AG08395 (cell line): ENCODE results near the gene TSSK6.

Experiments
- DNase-seq: peaks from one replicate; pipeline ENCODE4 v3.0.0; 2012; ENCODE audit warnings: mixed read lengths, low spot score

Gene TSSK6

GRCh38 chr19:19504754-19505668 lies 10.3 kb downstream of the TSSK6 start:
- no peak for DNase-seq

DNA sequence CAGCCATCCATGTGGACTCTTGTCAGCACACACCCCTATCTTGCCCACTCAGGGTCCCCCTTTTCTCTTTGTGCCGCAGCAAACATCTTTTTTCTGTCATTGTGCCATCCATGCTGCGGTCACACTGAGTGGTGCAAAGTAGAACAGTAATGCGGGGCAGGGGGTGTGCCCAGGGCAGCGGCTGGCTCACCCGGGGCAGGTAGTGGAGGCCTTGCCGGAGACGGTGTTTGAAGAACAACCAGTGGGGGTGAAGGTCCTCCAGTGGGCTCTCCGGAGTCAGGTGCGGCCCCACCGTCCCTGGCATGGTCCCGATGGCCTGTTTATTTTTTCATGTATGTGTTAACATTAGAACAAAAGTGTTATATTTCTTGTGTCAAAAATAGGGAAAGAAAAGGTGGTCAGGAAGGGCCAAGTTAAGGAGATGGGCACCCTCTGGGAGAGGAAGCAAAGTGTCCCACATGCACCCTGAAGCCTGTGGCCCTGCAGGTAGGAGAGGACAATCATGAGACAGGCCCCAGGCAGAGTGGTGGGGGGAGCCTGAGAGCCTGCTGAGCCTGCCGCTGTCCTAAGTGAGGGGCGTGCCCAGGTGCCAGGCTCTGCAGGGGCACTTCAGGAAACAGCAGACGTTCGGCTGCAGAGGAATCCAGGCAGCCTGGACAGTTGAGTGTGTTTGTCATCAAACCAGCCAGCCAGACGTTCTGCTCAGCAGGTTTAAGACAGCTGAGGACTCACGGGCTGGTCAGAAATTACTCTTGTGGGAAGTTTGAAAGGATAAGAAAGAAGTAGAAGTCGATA lies 12.3 kb downstream of the TSSK6 start:
- DNase-seq: no peak

GRCh38 chr19:19502281-19502680 lies 13.1 kb downstream of the TSSK6 start:
- no peak for DNase-seq

GRCh38 chr19:19501798-19502197 lies 13.6 kb downstream of the TSSK6 start:
- no peak for DNase-seq

GRCh38 chr19:19500975-19501644 lies 14.2 kb downstream of the TSSK6 start:
- no peak for DNase-seq

- DNase-seq: no peak
These were observed 15.9 kb downstream of the TSSK6 start for GRCh38 chr19:19499272-19499995.

DNA sequence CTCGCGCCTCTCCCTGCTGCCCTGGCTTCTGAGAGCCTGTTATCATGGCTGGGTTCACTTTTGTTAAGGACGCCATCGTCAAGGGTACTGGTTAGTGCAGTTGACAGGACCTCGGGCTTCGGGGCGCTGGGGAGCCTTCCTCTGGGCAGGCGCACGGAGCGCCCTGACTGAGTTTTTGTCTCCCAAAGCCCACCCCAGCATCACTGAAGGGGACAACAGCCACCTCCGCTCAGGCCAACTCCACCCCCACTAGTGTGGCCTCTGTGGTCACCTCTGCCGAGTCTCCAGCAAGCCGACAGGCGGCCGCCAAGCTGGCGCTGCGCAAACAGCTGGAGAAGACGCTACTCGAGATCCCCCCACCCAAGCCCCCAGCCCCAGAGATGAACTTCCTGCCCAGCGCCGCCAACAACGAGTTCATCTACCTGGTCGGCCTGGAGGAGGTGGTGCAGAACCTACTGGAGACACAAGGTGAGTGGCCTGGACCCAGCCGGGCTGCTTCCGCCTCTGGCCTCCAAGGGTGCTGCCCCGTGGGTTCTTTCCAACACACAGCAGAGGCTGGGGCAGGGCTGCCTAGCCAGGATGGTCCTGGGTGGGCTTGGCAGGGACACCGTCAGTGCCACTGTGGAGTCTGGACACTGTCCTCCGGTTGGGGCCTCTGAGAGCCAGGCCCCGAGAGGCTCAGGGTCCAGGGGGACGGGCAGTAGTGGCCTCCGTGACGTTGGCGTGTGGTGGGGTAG lies 16.9 kb downstream of the TSSK6 start:
- no peak for DNase-seq

DNA sequence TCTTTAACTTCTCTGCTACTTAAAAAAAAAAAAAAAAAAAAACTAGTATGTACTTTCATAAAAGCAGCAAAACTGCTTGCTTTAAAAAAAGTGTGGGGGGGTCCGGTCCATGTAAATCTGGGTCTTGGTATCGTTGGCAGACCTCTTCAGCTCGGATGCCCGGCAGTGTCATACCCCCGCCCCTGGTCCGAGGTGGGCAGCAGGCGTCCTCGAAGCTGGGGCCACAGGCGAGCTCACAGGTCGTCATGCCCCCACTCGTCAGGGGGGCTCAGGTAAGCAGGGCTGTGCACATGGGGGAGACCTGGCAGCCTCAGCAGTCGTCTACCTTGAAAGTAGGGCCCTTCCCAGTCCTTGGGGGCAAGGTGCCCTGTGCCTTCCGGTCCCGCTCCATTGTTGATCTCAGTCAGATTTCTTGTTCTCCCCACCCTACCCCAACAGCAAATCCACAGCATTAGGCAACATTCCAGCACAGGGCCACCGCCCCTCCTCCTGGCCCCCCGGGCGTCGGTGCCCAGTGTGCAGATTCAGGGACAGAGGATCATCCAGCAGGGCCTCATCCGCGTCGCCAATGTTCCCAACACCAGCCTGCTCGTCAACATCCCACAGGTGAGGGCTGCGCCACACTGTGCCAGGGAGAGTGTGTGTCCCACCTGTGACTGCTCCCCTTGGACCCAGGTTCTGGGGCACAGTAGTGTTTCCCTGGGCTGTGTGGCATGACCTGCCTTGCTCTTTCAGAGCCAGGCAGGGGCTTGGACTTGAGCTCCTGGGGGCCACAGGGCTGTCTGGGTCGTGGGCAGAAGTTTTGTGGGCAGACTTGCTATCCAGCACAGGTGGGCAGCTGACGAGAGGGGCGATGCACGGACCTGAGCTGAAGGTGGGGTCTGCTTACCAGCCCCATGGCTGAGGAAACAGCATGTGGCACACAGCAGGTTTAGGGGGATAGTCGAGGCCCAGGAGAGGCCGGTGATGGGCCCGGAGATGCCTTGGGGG lies 19.4 kb downstream of the TSSK6 start:
- DNase-seq: no peak

GRCh38 chr19:19493841-19494546 lies 21.4 kb downstream of the TSSK6 start:
- DNase-seq: no peak

DNA sequence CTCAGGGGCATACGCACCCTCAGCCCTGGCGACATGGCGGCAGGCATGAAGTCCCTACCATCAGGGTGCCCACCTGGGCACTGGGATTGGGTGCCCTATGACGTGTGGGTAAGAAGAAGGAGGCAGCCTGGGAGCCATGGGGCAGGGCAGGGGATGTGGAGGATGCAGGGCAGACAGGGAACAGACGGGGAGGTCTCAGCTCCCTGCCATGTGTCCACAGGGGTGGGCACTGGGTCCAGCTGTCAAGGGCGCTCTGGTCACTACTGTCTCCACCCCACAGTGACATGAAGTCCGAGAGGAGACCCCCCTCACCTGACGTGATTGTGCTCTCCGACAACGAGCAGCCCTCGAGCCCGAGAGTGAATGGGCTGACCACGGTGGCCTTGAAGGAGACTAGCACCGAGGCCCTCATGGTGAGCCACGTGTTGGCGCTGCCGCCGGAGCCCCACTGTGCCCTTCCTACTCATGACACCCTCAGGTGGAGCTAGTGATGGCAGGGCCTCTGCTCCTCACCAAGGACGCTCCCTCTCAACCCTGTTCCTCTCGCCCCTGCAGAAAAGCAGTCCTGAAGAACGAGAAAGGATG lies 23.2 kb downstream of the TSSK6 start:
- DNase-seq: no peak

DNA sequence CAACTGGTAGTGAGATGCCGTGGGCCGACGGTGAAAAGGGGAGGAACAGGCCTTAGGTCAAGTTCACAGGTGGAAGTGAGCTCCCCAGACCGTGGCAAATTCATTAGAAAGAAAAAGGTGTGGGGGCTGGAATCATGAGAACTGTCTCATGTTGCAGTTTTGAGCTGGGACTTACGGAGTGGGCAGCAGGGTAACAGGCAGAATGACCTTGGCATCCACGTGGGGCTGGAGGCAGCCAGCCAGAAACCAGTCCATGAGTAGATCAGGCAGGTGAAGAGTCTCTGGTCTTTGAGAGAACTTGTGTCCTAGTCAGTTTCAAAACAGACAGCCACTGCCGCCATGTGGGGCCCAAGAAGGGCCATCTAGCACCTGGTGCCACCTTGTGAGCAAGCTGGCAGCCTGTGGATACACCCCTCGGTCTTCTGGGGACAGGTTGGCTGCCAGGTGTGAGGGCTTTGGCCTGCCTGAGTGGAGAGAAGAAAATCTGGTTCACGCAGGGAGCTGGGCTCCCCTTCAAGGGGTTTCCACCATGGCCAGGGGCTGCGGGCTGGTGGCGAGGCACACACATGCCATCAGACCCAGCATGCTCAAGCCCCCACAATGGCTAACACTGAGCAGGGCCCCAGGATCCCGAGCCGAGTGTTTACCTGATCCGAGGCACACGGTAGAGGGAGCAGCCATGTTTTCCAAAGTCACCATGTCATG lies 23.9 kb downstream of the TSSK6 start:
- no peak for DNase-seq

DNA sequence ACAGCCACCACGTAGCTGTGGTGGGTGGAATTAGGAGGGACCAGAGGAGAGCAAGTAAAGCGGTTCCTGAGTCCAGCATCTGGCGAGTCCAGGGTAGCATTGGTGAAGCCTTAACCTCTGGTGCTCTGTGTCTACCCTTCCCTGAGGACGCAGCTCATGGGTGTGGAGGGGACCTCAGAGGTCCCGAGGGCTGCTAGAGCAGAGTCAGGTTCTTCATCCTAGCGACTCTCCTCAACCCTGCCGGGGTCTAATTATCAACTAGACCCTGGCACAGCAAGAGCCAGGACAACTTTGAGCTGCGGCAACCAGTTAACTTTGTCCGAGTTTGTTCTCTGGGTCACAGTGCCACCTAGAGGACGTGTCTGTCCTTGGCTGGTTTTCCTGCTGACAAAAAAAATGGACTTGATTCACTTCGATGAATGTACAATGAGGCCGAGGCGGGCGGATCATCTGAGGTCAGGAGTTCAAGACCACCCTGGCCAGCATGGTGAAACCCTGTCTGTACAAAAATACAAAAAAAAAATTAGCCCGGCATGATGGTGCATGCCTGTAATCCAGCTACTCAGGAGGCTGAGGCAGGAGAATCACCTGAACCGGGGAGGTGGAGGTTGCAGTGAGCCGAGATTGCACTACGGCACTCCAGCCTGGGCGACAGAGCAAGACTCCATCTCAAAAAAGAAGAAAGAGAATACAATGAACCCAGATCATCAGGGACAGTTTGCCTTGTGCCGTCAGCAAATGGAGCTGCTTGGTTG lies 25.0 kb downstream of the TSSK6 start:
- DNase-seq: peak; percentile 89

DNA sequence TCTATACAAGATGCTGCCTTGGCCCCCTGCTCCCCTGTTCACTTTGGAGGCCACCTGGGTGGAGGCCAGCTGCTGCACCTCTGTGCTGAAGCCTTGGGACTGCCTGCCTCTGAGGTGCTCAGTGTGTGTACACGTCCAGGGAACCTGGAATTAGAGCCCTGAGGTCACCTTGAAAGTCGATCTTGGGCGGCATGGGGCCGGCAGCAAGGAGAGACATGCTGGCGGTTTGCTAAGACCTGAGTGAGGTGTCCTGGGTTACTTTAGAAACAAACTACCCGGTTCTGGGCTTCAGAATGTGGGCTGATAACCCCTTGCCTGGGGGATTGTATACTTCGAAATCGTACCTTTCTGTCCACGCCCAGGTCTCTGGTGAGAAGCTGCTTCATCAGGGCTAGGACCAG lies 25.5 kb downstream of the TSSK6 start:
- DNase-seq: no peak

GRCh38 chr19:19488875-19489690 lies 26.3 kb downstream of the TSSK6 start:
- DNase-seq: peak; percentile 96

DNA sequence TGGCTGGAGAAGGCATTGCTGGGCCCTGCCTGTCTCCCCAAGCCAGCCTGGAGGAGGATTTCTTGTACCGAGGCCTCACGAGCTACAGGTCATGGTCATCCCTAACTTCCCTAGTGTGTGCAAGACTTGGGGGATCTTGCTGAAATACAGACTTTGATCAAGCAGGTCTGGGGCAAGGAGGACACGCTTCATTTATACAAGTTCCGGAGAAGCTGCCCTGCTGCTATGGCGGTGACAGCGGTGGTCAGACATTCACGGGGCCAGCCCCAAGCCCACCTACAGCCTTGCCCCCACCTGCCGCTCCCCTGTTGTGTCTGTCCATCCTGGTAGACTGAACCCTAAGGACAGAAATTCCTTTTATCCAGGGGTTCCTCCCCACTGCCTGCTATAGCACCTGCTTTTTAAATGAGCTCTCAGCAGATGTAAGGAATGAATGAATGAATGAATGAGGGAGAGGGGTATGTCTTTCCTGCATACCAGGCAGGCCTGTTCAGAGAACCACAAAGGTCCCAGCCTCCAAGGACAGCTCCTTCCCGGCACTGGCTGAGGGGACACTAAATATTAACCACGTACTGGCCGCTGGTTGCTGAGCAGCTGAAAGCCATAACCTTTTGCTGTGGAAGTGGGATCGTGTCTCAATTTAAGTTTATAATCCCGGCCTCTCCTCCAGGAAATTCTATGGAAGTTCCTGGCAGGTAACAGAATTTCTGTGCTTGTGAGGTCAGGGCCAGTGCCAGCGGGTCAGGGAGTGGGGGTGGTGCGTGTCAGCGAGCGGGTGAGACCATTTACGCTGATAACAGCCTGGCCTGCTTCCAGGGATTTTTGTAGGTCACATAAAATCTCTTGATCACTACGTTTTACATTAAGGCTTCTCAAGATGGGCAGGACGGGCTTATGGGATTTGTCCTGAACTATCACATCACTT lies 27.1 kb downstream of the TSSK6 start:
- DNase-seq: no peak
